Muscle of back (tissue), 11 donors: ENCODE data around the gene SOX2. TPM values are rescaled to one million over a fixed set of nuclear protein-coding genes. Genes with fewer than 3 reads are reported as not detected.
A peak's percentile ranks its signal among the peaks of the same experiment; 100 is the strongest.

Experiments used
- DNase-seq, 3 donors: peaks; one replicate each; pipeline versions ENCODE4 v3.0.0 to v3.0.0-alpha.2; 2013
- polyA plus RNA-seq, 10 donors: library from polyadenylated mRNA; unstranded; fragments of 120-200 nt; gene quantifications; one replicate each; pipeline ENCODE4 v1.2.1, GENCODE V29; 2013; ENCODE audit not compliant: insufficient read length in 10 of 10

SOX2 gene
- polyA plus RNA-seq, 10 donors, result 0.19 to 2.3 (median 0.48) TPM

- DNase-seq, result peak in 1 of 3 donors; percentile 8
These were observed 9.5 kb downstream of the SOX2 start for GRCh38 chr3:181721046-181721875.

DNA sequence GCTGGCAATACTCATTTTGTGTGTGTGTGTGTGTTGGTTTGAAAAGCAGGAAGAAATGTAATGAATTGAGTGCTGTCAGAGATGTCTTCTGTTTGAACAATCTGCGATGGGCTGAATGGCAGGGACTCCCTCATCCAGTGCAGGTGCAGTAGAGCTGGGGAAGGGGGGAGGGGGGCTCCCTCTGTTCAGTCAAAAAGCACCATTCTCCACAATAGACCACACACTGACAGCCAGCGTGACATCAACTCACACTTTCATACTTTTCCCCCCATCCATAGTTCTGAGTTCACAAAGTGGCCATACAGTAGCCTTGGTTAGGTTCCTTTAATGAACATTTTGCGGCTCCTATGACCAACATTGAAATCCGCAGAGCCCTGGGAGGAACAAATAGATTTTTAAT, 10.4 kb downstream of the SOX2 start:
- no peak for DNase-seq

DNA sequence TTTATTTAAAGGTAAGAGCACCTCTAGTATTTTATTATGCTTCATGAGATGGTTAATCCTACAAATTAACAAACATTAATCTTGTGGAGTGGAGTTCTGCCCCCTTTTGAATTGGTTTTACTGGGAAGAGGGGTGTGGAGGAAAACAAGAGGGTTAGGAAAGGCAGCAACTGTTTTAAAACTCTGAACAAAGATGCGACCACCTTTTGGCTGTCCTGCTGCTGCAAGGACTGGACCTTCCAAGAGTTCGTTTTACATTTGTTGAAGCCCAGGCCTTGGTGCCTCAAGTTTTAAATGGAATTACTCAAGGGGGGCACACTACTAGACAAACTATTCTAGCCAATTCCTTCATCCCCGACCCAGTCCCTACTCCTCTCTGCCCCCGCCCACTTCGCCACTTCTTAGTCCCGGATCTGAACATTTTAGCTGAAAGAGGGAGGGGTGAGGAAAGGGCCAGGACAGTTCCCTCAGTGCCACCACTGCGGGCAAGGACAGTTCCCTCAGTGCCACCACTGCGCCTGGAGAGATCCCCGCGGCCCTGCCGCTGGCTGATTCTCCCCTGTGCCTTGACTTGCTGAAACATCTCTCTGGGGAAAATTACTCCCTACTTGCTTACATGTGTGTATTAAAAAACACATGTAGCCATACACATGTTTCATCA, 11.2 kb downstream of the SOX2 start:
- DNase-seq, result peak in 1 of 3 donors; percentile 3

DNA sequence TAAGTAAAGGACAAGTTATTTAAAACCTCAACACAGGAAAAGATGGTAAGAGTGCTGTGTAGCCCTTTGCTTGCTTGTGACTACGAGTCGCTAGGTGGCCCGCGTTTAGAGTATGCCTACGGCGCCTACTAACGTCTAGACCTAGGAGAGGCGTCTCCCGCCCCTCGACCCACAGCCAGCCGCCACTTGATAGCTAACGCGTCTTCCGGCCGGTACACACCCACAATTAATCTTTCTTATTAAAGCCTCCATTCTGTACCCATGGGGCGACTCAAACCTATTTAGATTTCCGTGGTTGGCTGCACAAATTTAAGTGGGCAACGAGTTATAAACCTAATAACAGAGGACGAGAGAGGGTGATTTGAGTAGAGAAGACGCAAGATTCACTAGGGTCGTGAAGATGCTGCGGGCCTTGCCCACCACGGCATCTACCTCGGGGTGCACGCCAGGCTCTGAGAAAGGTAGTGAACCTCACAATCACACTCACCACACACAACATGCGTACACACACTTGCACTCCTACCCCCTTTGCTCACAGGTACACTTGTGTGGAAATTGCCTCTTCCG, 12.0 kb downstream of the SOX2 start:
- no peak for DNase-seq

- DNase-seq, result peak in 1 of 3 donors; percentile 60
These were observed 12.7 kb downstream of the SOX2 start for GRCh38 chr3:181724192-181724965.

DNA sequence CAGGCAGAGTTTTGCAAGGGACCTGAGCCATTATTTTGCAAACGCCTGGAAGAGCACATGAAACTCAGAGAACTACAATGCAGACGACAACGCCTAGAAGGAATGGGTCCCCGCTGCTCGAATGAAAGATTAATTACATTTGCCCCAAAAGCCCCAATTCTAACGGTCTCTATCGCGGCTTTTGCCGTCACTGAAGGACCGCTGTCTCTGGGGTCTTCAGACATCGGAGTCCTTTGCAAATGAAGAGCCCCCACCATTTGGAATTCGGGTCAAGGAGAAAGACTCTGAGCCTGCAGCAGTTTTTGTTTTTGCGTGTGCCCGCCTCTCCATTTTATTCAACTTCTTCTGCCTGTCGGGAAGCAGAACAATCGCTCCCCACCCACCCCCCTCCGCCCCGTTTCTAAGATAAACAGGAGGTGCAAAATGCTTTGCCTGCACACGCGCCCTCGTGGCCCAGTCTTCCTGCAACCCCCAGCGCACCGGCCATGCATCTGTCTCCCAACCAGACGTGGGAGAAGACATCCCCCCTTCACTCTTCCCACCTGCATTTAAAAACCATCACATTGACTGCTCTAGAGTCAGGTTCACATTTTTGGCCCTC, 13.5 kb downstream of the SOX2 start:
- peak in 1 of 3 donors; percentile 34 for DNase-seq

- DNase-seq, result peak in 1 of 3 donors; percentile 21
These were observed 14.1 kb downstream of the SOX2 start for GRCh38 chr3:181725830-181726229.

DNA sequence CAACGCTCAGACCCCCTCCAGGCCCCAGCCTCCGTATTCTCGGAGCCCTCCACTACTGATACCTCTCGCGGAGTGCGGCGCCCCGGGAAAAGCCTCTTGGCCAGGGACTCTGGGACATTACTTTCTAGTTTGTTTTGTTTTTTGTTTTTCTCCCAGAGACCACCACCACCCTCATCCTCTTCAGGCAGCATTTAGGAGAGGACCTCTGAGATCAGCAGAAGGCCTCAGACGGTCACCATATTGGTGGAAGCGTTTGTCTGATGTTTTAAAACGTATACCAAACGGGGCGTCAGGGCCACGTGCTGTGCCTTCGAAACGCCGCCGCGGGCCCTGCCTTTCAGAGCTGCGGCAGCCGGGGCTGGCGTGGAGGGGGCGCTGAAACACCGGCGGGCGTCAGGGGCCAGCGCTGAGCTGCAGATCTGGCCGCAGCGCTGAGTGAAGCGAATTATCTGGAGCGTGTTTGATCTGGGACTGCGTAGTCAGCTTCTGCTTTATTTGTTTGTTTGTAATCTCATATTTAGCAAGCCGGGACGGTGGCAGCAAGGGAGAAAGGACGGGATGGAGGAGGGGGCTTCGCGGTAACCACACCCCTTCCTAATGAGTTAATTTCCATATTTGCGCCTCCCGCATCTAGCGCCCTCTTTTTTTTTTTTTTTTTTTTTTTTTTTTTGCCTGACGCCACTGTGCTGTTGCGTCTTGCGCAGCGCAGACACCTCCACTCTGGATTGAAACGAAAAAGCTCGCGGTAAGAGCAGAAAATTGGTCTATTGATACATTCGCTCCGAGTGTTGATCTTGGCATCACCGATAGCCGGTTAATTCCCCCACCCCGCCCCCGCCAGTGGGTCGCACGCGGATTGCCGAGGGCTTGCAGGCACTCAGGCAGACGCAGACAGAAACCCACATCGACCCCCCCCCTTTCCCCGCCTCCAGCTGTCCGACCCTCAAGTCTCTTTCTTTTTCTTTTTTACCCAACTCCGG, 14.9 kb downstream of the SOX2 start:
- DNase-seq, result peak in 1 of 3 donors; percentile 60

DNA sequence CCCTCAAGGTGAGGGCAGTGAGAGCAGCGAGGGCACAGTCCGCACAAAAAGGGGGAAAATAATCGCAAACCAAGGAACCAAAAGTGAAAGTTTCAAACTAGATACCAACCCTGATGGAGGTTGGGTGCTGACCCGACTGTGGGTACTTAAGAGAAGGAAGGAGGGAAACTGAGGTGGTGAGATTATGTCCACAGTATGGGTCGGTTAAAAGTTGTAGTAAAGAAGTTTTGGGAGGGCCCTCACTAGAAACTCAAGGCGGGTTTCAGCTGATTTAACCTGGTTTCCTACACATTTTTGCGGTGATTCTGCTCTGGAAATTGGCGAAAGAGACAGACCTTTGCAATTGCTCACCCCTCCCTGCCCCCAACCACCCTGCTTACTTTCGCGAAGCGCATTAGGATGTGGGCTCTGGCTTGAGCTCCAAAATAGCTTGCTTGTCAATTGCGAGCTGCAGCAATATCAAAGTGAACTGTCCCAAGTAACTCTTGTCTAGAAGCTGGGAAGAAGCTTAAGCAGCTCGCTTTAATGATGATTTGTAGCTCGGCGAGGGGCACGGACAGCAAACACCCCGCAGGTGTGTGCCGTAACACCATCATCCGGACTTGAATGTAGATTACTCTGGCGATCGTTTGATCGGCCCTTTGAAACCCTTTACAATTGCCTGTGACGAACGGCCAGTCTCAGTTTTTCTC, 15.8 kb downstream of the SOX2 start:
- peak in 1 of 3 donors; percentile 60 for DNase-seq

DNA sequence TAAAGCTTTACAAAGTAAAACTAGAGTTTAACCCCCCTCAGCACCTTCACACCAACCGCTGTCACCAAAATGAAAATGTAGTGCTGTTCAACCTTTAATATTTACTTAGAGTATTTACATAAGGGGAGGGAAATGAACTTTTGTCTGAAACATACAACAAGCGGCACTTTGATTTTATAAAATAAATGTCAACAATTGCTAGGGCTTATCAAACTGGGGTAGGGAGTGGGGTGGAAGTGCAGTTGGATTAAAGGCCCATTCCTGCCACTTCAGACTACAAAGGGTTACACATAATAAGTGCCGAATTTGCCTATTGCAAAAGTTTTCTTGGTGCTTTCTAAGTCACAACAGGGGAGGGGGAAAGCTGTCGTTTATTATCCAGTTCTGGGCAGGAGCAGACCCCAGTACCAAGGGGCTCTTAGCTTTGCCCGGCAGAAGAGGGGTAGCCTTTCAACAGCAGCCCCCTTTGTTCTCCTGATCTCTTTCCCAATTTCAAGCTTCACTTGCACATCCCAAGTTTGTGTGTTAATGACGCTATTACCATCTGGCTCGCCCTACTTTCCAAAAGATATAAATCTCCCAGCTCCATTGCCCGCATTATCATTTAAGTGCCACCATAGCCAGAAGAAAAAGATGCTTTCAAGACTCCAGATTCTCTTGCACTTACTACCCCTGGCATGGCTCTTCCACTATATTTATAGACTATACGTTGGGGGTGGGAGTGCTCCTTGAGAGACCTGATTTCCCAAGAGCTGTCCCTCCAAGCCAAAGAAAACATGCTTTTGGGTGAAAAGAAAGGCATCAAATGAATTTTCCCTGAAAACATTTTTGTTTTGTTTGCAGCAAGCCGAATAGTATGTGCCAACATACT, 17.0 kb downstream of the SOX2 start:
- peak in 1 of 3 donors; percentile 11 for DNase-seq

DNA sequence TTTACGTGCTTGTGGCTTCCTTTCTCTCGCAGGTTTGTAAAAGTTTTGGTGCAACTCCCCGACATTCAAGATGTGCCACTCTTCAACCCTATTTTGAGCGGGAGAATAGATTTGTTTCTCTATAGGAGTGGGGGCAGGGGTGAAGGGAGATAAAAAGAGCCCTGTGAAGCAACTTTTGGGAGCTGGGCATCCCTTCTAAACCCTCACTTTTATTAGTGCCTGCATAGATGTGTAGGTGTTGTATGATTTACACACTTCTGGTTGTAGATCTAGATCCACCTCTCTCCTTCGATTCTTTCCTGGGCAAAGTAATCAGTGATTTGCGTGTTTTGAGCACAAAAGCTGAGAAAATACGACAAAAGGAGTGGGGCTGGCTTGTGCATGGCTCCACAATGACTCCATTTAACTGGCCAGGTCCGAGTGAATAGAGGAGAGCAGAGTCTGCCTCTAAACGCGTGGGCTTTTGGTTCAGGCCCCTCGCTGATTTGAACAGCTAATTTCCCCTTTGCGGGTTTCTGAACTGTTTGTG, 17.7 kb downstream of the SOX2 start:
- DNase-seq, result peak in 1 of 3 donors; percentile 4

GRCh38 chr3:181730316-181730715, 18.6 kb downstream of the SOX2 start:
- DNase-seq, result no peak

DNA sequence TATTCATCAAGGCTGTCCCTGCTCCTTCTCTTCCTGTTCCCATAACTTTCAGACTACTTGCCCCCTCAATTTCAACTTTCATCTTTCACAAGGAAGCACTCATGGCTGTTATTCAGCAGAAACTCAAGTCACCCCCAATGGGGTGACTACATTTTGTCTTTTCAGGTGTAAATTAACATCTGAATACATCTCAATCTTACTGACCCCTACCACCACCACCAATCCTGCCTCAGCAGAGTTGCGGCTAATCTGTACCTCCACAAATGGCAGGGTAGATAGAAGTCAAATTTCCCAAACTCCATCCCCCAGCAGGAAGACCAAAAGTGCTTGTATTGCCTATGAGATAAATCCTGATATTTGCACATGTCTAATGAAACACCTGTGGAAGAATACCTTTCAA, 19.2 kb downstream of the SOX2 start:
- no peak for DNase-seq

DNA sequence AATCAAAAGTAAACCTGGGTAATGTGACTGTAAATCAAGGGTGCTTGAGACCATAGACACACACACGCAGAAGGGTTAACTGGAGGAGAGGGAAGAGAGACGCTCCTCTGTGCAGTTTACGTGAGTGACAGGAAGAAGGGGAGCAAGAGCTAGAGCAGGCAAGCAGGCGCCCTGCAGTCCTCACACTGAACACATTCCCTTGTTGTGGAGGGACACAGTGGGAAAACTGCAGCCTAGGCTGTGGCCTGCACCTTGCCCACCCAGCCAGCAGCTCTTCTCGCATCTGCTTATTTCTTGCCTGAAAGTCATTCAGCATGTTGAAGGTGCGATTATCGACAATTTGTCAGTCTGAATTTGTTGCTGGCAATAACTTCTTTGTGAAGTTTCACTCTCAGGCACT, 24.2 kb downstream of the SOX2 start:
- DNase-seq, result no peak

DNA sequence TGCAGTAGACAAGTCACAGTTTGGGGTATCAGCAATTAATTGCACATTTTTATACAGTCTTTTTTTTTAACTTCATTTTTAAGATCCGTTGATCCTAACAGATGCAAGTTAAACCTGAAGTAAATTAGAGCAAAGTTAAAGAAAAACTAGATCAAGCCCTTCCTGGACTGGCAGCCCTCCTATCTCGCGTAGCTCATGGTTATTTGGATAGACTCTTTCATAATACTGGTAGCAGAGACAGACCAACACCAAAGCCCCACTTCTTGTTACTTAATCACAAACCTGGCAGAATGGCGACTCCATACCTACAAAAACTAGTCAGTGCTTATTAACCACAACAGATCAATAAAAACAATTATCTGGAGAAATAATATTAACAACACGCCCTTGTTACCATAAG, 26.8 kb downstream of the SOX2 start:
- no peak for DNase-seq

GRCh38 chr3:181739628-181740027, 27.9 kb downstream of the SOX2 start:
- DNase-seq, result no peak

DNA sequence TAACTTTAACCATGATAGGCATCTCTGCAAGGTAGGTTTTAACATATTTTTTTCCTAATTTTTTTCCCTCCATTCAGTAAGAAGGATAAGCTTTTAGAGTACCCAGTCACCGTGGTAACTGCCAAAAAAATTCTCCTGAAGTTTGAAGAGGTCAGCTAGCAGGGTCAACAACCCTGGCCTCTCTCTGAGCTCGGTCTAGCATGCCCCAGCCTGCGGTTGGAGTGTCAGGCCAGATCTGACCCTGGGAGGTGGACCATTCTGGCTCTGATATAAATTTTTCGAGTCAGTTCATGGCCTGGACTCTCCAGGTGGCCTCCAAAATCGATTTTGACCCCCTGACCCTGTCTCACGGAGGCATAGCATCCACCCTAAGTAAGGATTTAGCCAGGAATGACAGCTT, 29.7 kb downstream of the SOX2 start:
- no peak for DNase-seq

GRCh38 chr3:181752202-181752671, 40.5 kb downstream of the SOX2 start:
- DNase-seq, result no peak
